ENCODE data around the gene SYCE1. TPM values are rescaled to one million over a fixed set of nuclear protein-coding genes. Genes with fewer than 3 reads are reported as not detected.
A peak's percentile ranks its signal among the peaks of the same experiment; 100 is the strongest.
"Not testable (repeated sequence)": the region's sequence is repeated elsewhere in the genome, so short reads cannot be mapped to it uniquely, and the experiment has no call there.

SYCE1 gene
- total RNA-seq, 1 donor from 2014 or later, result 1.2 TPM

DNA sequence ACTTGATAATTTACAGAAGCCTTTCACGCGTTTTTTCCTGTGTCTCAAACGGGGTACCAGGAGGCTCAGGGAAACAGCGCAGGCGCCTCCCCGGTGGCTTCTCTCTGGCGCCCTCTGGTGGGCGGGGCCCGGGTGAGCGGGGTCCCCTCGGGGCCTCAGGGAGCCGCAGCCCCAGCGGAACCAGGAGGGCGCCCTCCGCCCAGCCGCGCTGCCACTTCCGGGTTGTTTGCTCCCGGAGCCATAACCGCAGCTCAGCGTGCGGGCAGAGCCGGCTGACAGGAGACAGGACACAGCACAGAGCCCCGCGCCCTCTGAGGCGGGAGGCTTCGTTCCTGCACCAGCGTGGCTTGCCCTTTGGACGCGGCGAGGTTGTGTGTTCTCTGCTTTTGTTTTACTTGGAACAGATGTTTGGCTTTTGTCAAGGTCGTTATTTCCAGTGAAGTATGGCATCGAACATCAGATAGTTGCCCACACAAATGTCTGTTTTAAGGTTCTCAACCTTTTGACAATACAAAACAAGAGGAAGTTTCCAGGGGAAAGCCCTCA is 45.1 kb downstream of the SYCE1 start:
- FAIRE-seq, result no peak
- peak; percentile 54 to 82 for DNase-seq (ENCODE audit: low spot score in 2 of 2)

DNA sequence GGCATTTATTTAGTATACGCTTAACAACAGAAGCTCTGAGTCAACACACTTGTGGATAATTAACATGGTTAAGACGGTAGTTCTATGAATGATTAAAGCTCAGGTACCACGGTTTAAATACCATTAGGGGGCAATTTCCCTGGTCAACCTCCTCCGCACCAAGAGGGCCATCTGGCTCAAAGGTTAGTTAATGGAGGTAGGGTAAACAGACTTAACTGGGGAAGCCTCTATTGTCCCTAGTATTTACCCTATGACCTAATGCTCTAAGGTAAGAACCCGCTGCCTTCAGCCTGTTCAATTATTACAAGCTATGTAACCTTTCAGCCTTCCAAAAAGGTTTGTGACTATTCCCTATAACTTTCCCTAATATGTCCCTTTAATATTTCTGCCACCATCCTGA is 46.9 kb downstream of the SYCE1 start:
- not testable (repeated sequence) for FAIRE-seq; DNase-seq (ENCODE audit: low spot score in 2 of 2)

DNA sequence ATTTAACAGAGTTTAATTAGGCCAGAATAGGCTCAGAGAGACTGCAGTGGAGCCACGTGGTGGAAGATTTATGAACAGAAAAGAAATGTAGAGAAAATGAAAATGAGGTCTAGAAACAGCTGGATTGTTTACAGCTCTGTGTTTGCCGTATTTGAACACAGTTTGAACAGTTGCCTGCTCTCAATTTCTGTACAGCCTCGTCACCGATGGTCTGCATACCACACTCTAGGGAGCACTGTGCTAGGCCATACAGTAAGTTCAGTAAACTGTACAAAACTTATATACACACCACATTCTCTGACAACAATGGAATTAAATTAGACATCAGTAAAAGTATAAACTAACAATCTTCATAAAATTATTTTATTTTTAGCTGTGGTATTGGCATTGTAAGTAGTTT is 49.3 kb downstream of the SYCE1 start:
- DNase-seq (ENCODE audit: low spot score in 2 of 2) (no peak), FAIRE-seq (no peak)

GRCh38 chr10:133515471-133515870 is 49.9 kb downstream of the SYCE1 start:
- DNase-seq (ENCODE audit: low spot score in 2 of 2), result no peak
- FAIRE-seq, result no peak

GRCh38 chr10:133511907-133512528 is 53.4 kb downstream of the SYCE1 start:
- no peak for DNase-seq (ENCODE audit: low spot score in 2 of 2)
- peak; percentile 23 for FAIRE-seq

DNA sequence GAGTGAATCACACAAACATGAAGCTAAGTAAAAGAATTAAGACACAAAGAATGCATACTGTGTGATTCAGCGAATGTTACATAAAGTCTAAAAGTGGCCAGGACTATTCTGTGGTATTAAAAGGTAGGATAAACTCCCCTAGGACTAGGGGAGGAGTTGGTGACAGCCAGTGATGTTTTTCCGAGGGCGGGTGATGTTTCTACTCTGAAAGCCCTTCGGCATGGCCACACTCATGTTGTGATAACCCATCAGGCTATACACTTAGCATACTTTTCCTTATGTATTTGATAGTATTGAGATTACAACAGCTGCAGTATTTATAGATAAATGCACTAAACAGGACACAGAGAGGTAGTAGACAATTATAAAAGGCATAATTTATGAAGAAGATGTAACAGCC is 54.0 kb downstream of the SYCE1 start:
- DNase-seq (ENCODE audit: low spot score in 2 of 2) (no peak), FAIRE-seq (no peak)

DNA sequence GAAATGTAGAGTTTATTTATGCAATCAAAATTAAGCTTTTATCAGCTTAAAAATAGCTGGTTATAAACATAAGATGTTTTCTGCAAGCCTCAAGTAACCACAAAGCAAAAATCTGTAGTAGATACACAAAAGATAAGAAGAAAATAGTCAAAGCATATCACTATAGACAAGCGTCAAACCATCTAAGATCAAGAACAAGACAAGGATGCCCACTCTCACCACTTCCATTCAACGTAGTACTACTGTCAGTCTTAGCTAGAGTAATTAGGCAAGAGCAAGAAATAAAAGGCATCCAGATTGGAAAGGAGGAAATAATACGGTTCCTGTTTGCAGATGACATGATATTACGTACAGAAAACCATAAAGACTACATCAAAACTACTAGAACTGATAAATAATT is 55.7 kb downstream of the SYCE1 start:
- FAIRE-seq (no peak), DNase-seq (ENCODE audit: low spot score in 2 of 2) (no peak)

Other genes with a start within 250 kb of the SYCE1 start
- 8.2 TPM for gene CALY, start 228.7 kb downstream of the SYCE1 start, total RNA-seq
- not detected for gene PRAP1, start 218.2 kb downstream of the SYCE1 start, total RNA-seq
- gene FUOM, start 207.6 kb downstream of the SYCE1 start, total RNA-seq, result 6.9 TPM
- gene ECHS1, start 192.2 kb downstream of the SYCE1 start, total RNA-seq, result 35.5 TPM
- 7.7 TPM for gene PAOX, start 186.3 kb downstream of the SYCE1 start, total RNA-seq
- 21.2 TPM for gene MTG1, start 171.4 kb downstream of the SYCE1 start, total RNA-seq
- 6.1 TPM for gene SPRN, start 141.0 kb downstream of the SYCE1 start, total RNA-seq
- gene SCART1, start 111.6 kb downstream of the SYCE1 start, total RNA-seq, result under 0.01 TPM
- 14.7 TPM for gene CYP2E1, start 38.2 kb downstream of the SYCE1 start, total RNA-seq
- not detected for gene FRG2B, start 61.2 kb upstream of the SYCE1 start, total RNA-seq

All from frontal cortex (tissue), 4 donors.